ENCODE results near the gene NRIP3.

Gene NRIP3

GRCh38 chr11:8985462-8985861 is 18.3 kb downstream of the NRIP3 start:
- TF ChIP-seq CTCF (IDR thresholded peaks at IDR 0.05) = no peak

GRCh38 chr11:8983552-8983951 is 20.2 kb downstream of the NRIP3 start:
- TF ChIP-seq CTCF (IDR thresholded peaks at IDR 0.05) = no peak

- no peak for TF ChIP-seq CTCF (IDR thresholded peaks at IDR 0.05)
These were observed 23.3 kb downstream of the NRIP3 start for GRCh38 chr11:8980485-8980884.

GRCh38 chr11:8973121-8973520 is 30.7 kb downstream of the NRIP3 start:
- TF ChIP-seq CTCF (IDR thresholded peaks at IDR 0.05) = no peak

- no peak for TF ChIP-seq CTCF (IDR thresholded peaks at IDR 0.05)
These were observed 31.9 kb downstream of the NRIP3 start for GRCh38 chr11:8971924-8972316.

GRCh38 chr11:8971196-8971923 is 32.4 kb downstream of the NRIP3 start:
- no peak for TF ChIP-seq CTCF (IDR thresholded peaks at IDR 0.05)

GRCh38 chr11:8967184-8967583 is 36.6 kb downstream of the NRIP3 start:
- TF ChIP-seq CTCF (IDR thresholded peaks at IDR 0.05) = no peak

Measured in LNCAP (cell line).